ENCODE measurements around the gene JSRP1.

Gene JSRP1

GRCh38 chr19:2266183-2266993, 10.2 kb upstream of the JSRP1 start:
- DNase-seq (ENCODE audit: low read depth in 2 of 2): no peak

- no peak for DNase-seq (ENCODE audit: low read depth in 2 of 2)
These were observed 5.4 kb upstream of the JSRP1 start for GRCh38 chr19:2261438-2262172.

GRCh38 chr19:2260341-2260805, 4.2 kb upstream of the JSRP1 start:
- no peak for DNase-seq (ENCODE audit: low read depth in 2 of 2)

GRCh38 chr19:2259336-2259735, 3.1 kb upstream of the JSRP1 start:
- no peak for DNase-seq (ENCODE audit: low read depth in 2 of 2)

- no peak for DNase-seq (ENCODE audit: low read depth in 2 of 2)
These were observed 938 bp downstream of the JSRP1 start for GRCh38 chr19:2255112-2255845.

- DNase-seq (ENCODE audit: low read depth in 2 of 2): no peak
These were observed 1.9 kb downstream of the JSRP1 start for GRCh38 chr19:2254064-2254872.

GRCh38 chr19:2253106-2254063, 2.8 kb downstream of the JSRP1 start:
- no peak for DNase-seq (ENCODE audit: low read depth in 2 of 2)

GRCh38 chr19:2252797-2253105, 3.5 kb downstream of the JSRP1 start:
- no peak for DNase-seq (ENCODE audit: low read depth in 2 of 2)

- DNase-seq (ENCODE audit: low read depth in 2 of 2): no peak
These were observed 4.0 kb downstream of the JSRP1 start for GRCh38 chr19:2252055-2252796.

GRCh38 chr19:2251106-2252054, 4.8 kb downstream of the JSRP1 start:
- no peak for DNase-seq (ENCODE audit: low read depth in 2 of 2)

- no peak for DNase-seq (ENCODE audit: low read depth in 2 of 2)
These were observed 5.5 kb downstream of the JSRP1 start for GRCh38 chr19:2250766-2251105.

- DNase-seq (ENCODE audit: low read depth in 2 of 2): no peak
These were observed 6.1 kb downstream of the JSRP1 start for GRCh38 chr19:2249880-2250765.

GRCh38 chr19:2249010-2249866, 7.0 kb downstream of the JSRP1 start, which contains the start of gene AMH:
AMH (plus strand) TSS chr19:2249323; CDS start chr19:2249333, 10 bp downstream.
- DNase-seq (ENCODE audit: low read depth in 2 of 2): no peak

- DNase-seq (ENCODE audit: low read depth in 2 of 2): no peak
These were observed 7.8 kb downstream of the JSRP1 start for GRCh38 chr19:2248136-2249009.

- no peak for DNase-seq (ENCODE audit: low read depth in 2 of 2)
These were observed 8.7 kb downstream of the JSRP1 start for GRCh38 chr19:2247433-2248101.

All from stimulated activated CD8-positive, alpha-beta memory T cell treated with anti-CD3 and anti-CD28 coated beads, Interleukin-15, amount 100 ng/mL, for 48 hours (primary cell).